MCF 10A (cell line): Measurements from ENCODE around the gene MYO1C. TPM values are rescaled to one million over a fixed set of nuclear protein-coding genes. Genes with fewer than 3 reads are reported as not detected.

ENCODE experiments used
- BruUV-seq: library from RNA; stranded (reverse); fragments of 400-500 nt; replicated peaks from 2 replicates; lab custom pipeline; 2021; lab: Mats Ljungman, UMichigan
- CTCF ChIA-PET: fragments of 300-600 bp; sonication (Branson Sonifier 250); formaldehyde crosslinking; extraction: SDS; loops from one replicate; lab custom pipeline; 2021; ENCODE audit warnings: antibody characterized with exemption, inconsistent platforms; lab: Yijun Ruan, JAX
- POLR2A ChIA-PET: fragments of 300-600, 350-650 bp; sonication (Branson Sonifier 250); formaldehyde crosslinking; extraction: SDS; loops from one replicate; lab custom pipeline; 2020; ENCODE audit warnings: antibody characterized with exemption, inconsistent platforms; lab: Yijun Ruan, JAX
- DNase-seq: peaks from one replicate; pipeline ENCODE4 v3.0.0-alpha.2; 2018; ENCODE audit not compliant: unreplicated experiment
- H3K27ac Mint-ChIP-seq: one replicate; pipeline ENCODE4 v1.8.0; 2022; ENCODE audit warnings: mild to moderate bottlenecking, low read depth, mixed read lengths; ENCODE audit not compliant: unreplicated experiment
- H3K27me3 Mint-ChIP-seq: one replicate; pipeline ENCODE4 v1.8.0; 2022; ENCODE audit warnings: mixed read lengths; ENCODE audit not compliant: insufficient read depth, unreplicated experiment
- H3K36me3 Mint-ChIP-seq: one replicate; pipeline ENCODE4 v1.8.0; 2022; ENCODE audit warnings: mild to moderate bottlenecking, moderate library complexity, mixed read lengths; ENCODE audit not compliant: insufficient read depth, unreplicated experiment
- H3K4me1 Mint-ChIP-seq: one replicate; pipeline ENCODE4 v1.8.0; 2022; ENCODE audit warnings: mixed read lengths; ENCODE audit not compliant: insufficient read depth, unreplicated experiment
- H3K4me3 Mint-ChIP-seq: one replicate; pipeline ENCODE4 v1.8.0; 2022; ENCODE audit warnings: mild to moderate bottlenecking, moderate library complexity, mixed read lengths; ENCODE audit not compliant: unreplicated experiment
- H3K9me3 Mint-ChIP-seq: one replicate; pipeline ENCODE4 v1.8.0; 2022; ENCODE audit warnings: mixed read lengths; ENCODE audit not compliant: unreplicated experiment
- CTCF ChIP-seq: fragments of 200-600 bp; IDR thresholded peaks from one replicate; pipeline ENCODE4 v1.8.0; 2022; ENCODE audit warnings: antibody characterized with exemption, mild to moderate bottlenecking; ENCODE audit not compliant: unreplicated experiment
- intact Hi-C: fragments of 100-400 bp; cut with micrococcal nuclease; formaldehyde crosslinking; loops from 2 replicates; pipeline ENCODE4 v1.14.1; 2022
- total RNA-seq: library from RNA; stranded (reverse); gene quantifications from 2 replicates; pipeline ENCODE4 v1.2.3, GENCODE V29; 2022

The MYO1C gene
- total RNA-seq, 1 experiment from 2014 or later: 216 TPM

GRCh38 chr17:1475321-1475854, 17.1 kb downstream of the MYO1C start:
- Mint-ChIP-seq H3K36me3 (peaks cover 70% of the 10 kb centered on the region), H3K9me3 (no peaks in the 10 kb centered on the region), H3K4me3 (no peak overlapping the region), H3K4me1 (no peaks in the 10 kb centered on the region), H3K27ac (no peak overlapping the region), H3K27me3 (no peaks in the 10 kb centered on the region)
- intact Hi-C loops: no loop called here
- no peak for TF ChIP-seq CTCF
- POLR2A ChIA-PET: interaction anchor here (0.9 kb wide), 1 partner anchor 41 kb away, joined by 4 read pairs; the partner anchor contains the start of gene INPP5K
- CTCF ChIA-PET: no interaction called here
- no TSS peak for BruUV-seq
- DNase-seq: no peak

- Mint-ChIP-seq H3K27me3 (no peaks in the 10 kb centered on the region), H3K36me3 (peaks cover 67% of the 10 kb centered on the region), H3K9me3 (no peaks in the 10 kb centered on the region), H3K4me1 (no peaks in the 10 kb centered on the region), H3K4me3 (no peak overlapping the region), H3K27ac (no peak overlapping the region)
- BruUV-seq: no TSS peak
- TF ChIP-seq CTCF: no peak
- no peak for DNase-seq
- ChIA-PET CTCF (interaction anchor here (0.7 kb wide), 1 partner anchor 141 kb away, joined by 3 read pairs; no protein-coding TSS in a partner anchor), POLR2A (interaction anchor here (0.9 kb wide), 1 partner anchor 42 kb away, joined by 4 read pairs; the partner anchor contains the start of gene INPP5K)
- intact Hi-C loops: no loop called here
These were observed 17.9 kb downstream of the MYO1C start for GRCh38 chr17:1474402-1475189.

GRCh38 chr17:1473841-1474240, 18.6 kb downstream of the MYO1C start:
- CTCF ChIA-PET: interaction anchor here (0.7 kb wide), 1 partner anchor 140 kb away, joined by 3 read pairs; no protein-coding TSS in a partner anchor
- no peak overlapping the region for H3K27ac Mint-ChIP-seq
- no peaks in the 10 kb centered on the region for H3K9me3 Mint-ChIP-seq
- no peak for DNase-seq
- TF ChIP-seq CTCF: no peak
- BruUV-seq: no TSS peak
- no peak overlapping the region for H3K4me3 Mint-ChIP-seq
- POLR2A ChIA-PET: interaction anchor here (1.0 kb wide), 1 partner anchor 13 kb away, joined by 3 read pairs; no protein-coding TSS in a partner anchor
- no peaks in the 10 kb centered on the region for H3K27me3 Mint-ChIP-seq
- intact Hi-C loops: no loop called here
- no peaks in the 10 kb centered on the region for H3K4me1 Mint-ChIP-seq
- peaks cover 73% of the 10 kb centered on the region for H3K36me3 Mint-ChIP-seq

GRCh38 chr17:1473170-1473569, 19.3 kb downstream of the MYO1C start:
- POLR2A ChIA-PET: interaction anchor here (1.0 to 1.2 kb wide), 2 partner anchors 13 kb away, joined by 3 to 5 read pairs; no protein-coding TSS in a partner anchor
- no peak overlapping the region for H3K4me3 Mint-ChIP-seq
- CTCF ChIA-PET: no interaction called here
- H3K36me3 Mint-ChIP-seq: peaks cover 73% of the 10 kb centered on the region
- no peaks in the 10 kb centered on the region for H3K4me1 Mint-ChIP-seq
- TF ChIP-seq CTCF: no peak
- DNase-seq: no peak
- BruUV-seq: no TSS peak
- H3K27ac Mint-ChIP-seq: peak overlapping the region; percentile 39
- no peaks in the 10 kb centered on the region for H3K27me3 Mint-ChIP-seq
- intact Hi-C loops: no loop called here
- no peaks in the 10 kb centered on the region for H3K9me3 Mint-ChIP-seq
